ENCODE data around the gene ARPP21. TPM values are rescaled to one million over a fixed set of nuclear protein-coding genes. Genes with fewer than 3 reads are reported as not detected.
"Not testable (repeated sequence)": the region's sequence is repeated elsewhere in the genome, so short reads cannot be mapped to it uniquely, and the experiment has no call there.

The ARPP21 gene
- 0.40 TPM for total RNA-seq

GRCh38 chr3:35639254-35640186 is at the start of gene ARPP21:
Gene ARPP21, plus strand, starts transcription at chr3:35639525. Its CDS starts 42,227 bp downstream, at chr3:35681752.
- no peak for DNase-seq (ENCODE audit: low spot score)

GRCh38 chr3:35592589-35593295 is 46.6 kb upstream of the ARPP21 start:
- no peak for DNase-seq (ENCODE audit: low spot score)

GRCh38 chr3:35594739-35595138 is 44.6 kb upstream of the ARPP21 start:
- no peak for DNase-seq (ENCODE audit: low spot score)

GRCh38 chr3:35596335-35596995 is 42.9 kb upstream of the ARPP21 start:
- DNase-seq (ENCODE audit: low spot score), result no peak

GRCh38 chr3:35597490-35597889 is 41.8 kb upstream of the ARPP21 start:
- DNase-seq (ENCODE audit: low spot score), result no peak

GRCh38 chr3:35598804-35599203 is 40.5 kb upstream of the ARPP21 start:
- no peak for DNase-seq (ENCODE audit: low spot score)

GRCh38 chr3:35601959-35602358 is 37.4 kb upstream of the ARPP21 start:
- no peak for DNase-seq (ENCODE audit: low spot score)

GRCh38 chr3:35602395-35602936 is 36.9 kb upstream of the ARPP21 start:
- DNase-seq (ENCODE audit: low spot score), result no peak

- no peak for DNase-seq (ENCODE audit: low spot score)
These were observed 23.0 kb upstream of the ARPP21 start for GRCh38 chr3:35616346-35616745.

GRCh38 chr3:35617370-35617769 is 22.0 kb upstream of the ARPP21 start:
- no peak for DNase-seq (ENCODE audit: low spot score)

GRCh38 chr3:35620238-35620637 is 19.1 kb upstream of the ARPP21 start:
- not testable (repeated sequence) for DNase-seq (ENCODE audit: low spot score)

GRCh38 chr3:35624698-35625097 is 14.6 kb upstream of the ARPP21 start:
- DNase-seq (ENCODE audit: low spot score), result no peak

GRCh38 chr3:35633332-35634124 is 5.8 kb upstream of the ARPP21 start:
- DNase-seq (ENCODE audit: low spot score), result no peak

GRCh38 chr3:35635407-35635806 is 3.9 kb upstream of the ARPP21 start:
- no peak for DNase-seq (ENCODE audit: low spot score)

GRCh38 chr3:35635926-35636683 is 3.2 kb upstream of the ARPP21 start:
- DNase-seq (ENCODE audit: low spot score), result no peak

- DNase-seq (ENCODE audit: low spot score), result no peak
These were observed 910 bp upstream of the ARPP21 start for GRCh38 chr3:35638251-35638979.

GRCh38 chr3:35638980-35639253 is 408 bp upstream of the ARPP21 start:
- no peak for DNase-seq (ENCODE audit: low spot score)

- DNase-seq (ENCODE audit: low spot score), result no peak
These were observed 1.2 kb downstream of the ARPP21 start for GRCh38 chr3:35640190-35641165.

- DNase-seq (ENCODE audit: low spot score), result no peak
These were observed 2.0 kb downstream of the ARPP21 start for GRCh38 chr3:35641331-35641730.
